NOMO-1 treated with DMSO at 0.1 percent for 48 hours (cell line): ENCODE results near the gene TPCN1.
A peak's percentile ranks its signal among the peaks of the same experiment; 100 is the strongest.

Experiments used
- DNase-seq: peaks from one replicate; lab custom pipeline; 2025; ENCODE audit not compliant: unreplicated experiment; lab: John Stamatoyannopoulos, UW

Gene TPCN1

GRCh38 chr12:113301811-113302210 is 80.5 kb downstream of the TPCN1 start:
- no peak for DNase-seq

- DNase-seq: no peak
These were observed 81.2 kb downstream of the TPCN1 start for GRCh38 chr12:113302466-113302865.

- peak; percentile 12 for DNase-seq
These were observed 81.8 kb downstream of the TPCN1 start for GRCh38 chr12:113302886-113303640.

- no peak for DNase-seq
These were observed 84.1 kb downstream of the TPCN1 start for GRCh38 chr12:113305281-113305856.

GRCh38 chr12:113306382-113306781 is 85.1 kb downstream of the TPCN1 start:
- no peak for DNase-seq

- no peak for DNase-seq
These were observed 89.2 kb downstream of the TPCN1 start for GRCh38 chr12:113310489-113310888.

- DNase-seq: no peak
These were observed 92.9 kb downstream of the TPCN1 start for GRCh38 chr12:113314121-113314529.

GRCh38 chr12:113315358-113315757 is 94.1 kb downstream of the TPCN1 start:
- DNase-seq: no peak

GRCh38 chr12:113316155-113316554 is 94.9 kb downstream of the TPCN1 start:
- no peak for DNase-seq

- DNase-seq: no peak
These were observed 95.9 kb downstream of the TPCN1 start for GRCh38 chr12:113317122-113317521.

- DNase-seq: no peak
These were observed 96.9 kb downstream of the TPCN1 start for GRCh38 chr12:113318046-113318656.

- no peak for DNase-seq
These were observed 97.8 kb downstream of the TPCN1 start for GRCh38 chr12:113318900-113319628.

- DNase-seq: no peak
These were observed 99.1 kb downstream of the TPCN1 start for GRCh38 chr12:113320401-113320800.

GRCh38 chr12:113322343-113322742 is 101.1 kb downstream of the TPCN1 start:
- peak; percentile 53 for DNase-seq

GRCh38 chr12:113325916-113326315 is 104.7 kb downstream of the TPCN1 start:
- no peak for DNase-seq

- DNase-seq: no peak
These were observed 105.6 kb downstream of the TPCN1 start for GRCh38 chr12:113326775-113327395.

GRCh38 chr12:113328368-113328889 is 107.2 kb downstream of the TPCN1 start:
- DNase-seq: no peak

GRCh38 chr12:113329022-113329790 is 107.9 kb downstream of the TPCN1 start:
- no peak for DNase-seq

- no peak for DNase-seq
These were observed 108.6 kb downstream of the TPCN1 start for GRCh38 chr12:113329791-113330417.

GRCh38 chr12:113330505-113330904 is 109.2 kb downstream of the TPCN1 start:
- no peak for DNase-seq
